ENCODE results near the gene KCNJ14.

KCNJ14 gene

GRCh38 chr19:48424694-48425219, 30.6 kb upstream of the KCNJ14 start:
- no peaks in the 10 kb centered on the region for H3F3A ChIP-seq (ENCODE audit: low read depth)
- H3K9me2 ChIP-seq (replicated peaks; ENCODE audit: low read depth, low read length): no peaks in the 10 kb centered on the region
- H4K20me1 ChIP-seq (ENCODE audit: insufficient read depth, low read length, poor library complexity, severe bottlenecking): no peaks in the 10 kb centered on the region
- TF ChIP-seq, protein P1, sequence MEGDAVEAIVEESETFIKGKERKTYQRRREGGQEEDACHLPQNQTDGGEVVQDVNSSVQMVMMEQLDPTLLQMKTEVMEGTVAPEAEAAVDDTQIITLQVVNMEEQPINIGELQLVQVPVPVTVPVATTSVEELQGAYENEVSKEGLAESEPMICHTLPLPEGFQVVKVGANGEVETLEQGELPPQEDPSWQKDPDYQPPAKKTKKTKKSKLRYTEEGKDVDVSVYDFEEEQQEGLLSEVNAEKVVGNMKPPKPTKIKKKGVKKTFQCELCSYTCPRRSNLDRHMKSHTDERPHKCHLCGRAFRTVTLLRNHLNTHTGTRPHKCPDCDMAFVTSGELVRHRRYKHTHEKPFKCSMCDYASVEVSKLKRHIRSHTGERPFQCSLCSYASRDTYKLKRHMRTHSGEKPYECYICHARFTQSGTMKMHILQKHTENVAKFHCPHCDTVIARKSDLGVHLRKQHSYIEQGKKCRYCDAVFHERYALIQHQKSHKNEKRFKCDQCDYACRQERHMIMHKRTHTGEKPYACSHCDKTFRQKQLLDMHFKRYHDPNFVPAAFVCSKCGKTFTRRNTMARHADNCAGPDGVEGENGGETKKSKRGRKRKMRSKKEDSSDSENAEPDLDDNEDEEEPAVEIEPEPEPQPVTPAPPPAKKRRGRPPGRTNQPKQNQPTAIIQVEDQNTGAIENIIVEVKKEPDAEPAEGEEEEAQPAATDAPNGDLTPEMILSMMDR (conservative IDR thresholded peaks at IDR 0.05; ENCODE audit: low read length): no peak
- TF ChIP-seq EZH2phosphoT487 (IDR thresholded peaks at IDR 0.05; ENCODE audit: borderline replicate concordance): no peak
- H3K4me2 ChIP-seq (ENCODE audit: low read depth, low read length, poor library complexity, severe bottlenecking): no peak overlapping the region
- H3K4me1 ChIP-seq (ENCODE audit: insufficient read depth, low read length, poor library complexity, severe bottlenecking): no peaks in the 10 kb centered on the region
- H3K9me3 ChIP-seq (ENCODE audit: insufficient read depth, low read depth, low read length): no peaks in the 10 kb centered on the region
- H3K27me3 ChIP-seq (ENCODE audit: insufficient read depth, low read length, poor library complexity, severe bottlenecking): no peaks in the 10 kb centered on the region
- H3K36me3 ChIP-seq (ENCODE audit: insufficient read depth, low read length): no peaks in the 10 kb centered on the region
- H3K9ac ChIP-seq (ENCODE audit: low read depth, low read length, poor library complexity, severe bottlenecking): no peak overlapping the region
- H2AFZ ChIP-seq (ENCODE audit: low read length): no peak overlapping the region
- no peaks in the 10 kb centered on the region for H3K79me2 ChIP-seq (ENCODE audit: insufficient read depth, low read length)
- H3K4me3 ChIP-seq (ENCODE audit: low read length, poor library complexity, severe bottlenecking): no peak overlapping the region

GRCh38 chr19:48428670-48429069, 26.7 kb upstream of the KCNJ14 start:
- Histone ChIP-seq H3F3A (ENCODE audit: low read depth) (no peaks in the 10 kb centered on the region), H4K20me1 (ENCODE audit: insufficient read depth, low read length, poor library complexity, severe bottlenecking) (no peaks in the 10 kb centered on the region), H3K9me3 (ENCODE audit: insufficient read depth, low read depth, low read length) (no peaks in the 10 kb centered on the region), H2AFZ (ENCODE audit: low read length) (no peak overlapping the region), H3K9me2 (replicated peaks; ENCODE audit: low read depth, low read length) (no peaks in the 10 kb centered on the region), H3K27me3 (ENCODE audit: insufficient read depth, low read length, poor library complexity, severe bottlenecking) (no peaks in the 10 kb centered on the region), H3K4me3 (ENCODE audit: low read length, poor library complexity, severe bottlenecking) (no peak overlapping the region), H3K36me3 (ENCODE audit: insufficient read depth, low read length) (no peaks in the 10 kb centered on the region), H3K79me2 (ENCODE audit: insufficient read depth, low read length) (no peaks in the 10 kb centered on the region), H3K4me1 (ENCODE audit: insufficient read depth, low read length, poor library complexity, severe bottlenecking) (no peaks in the 10 kb centered on the region), H3K9ac (ENCODE audit: low read depth, low read length, poor library complexity, severe bottlenecking) (no peak overlapping the region), H3K4me2 (ENCODE audit: low read depth, low read length, poor library complexity, severe bottlenecking) (no peak overlapping the region)
- no peak for TF ChIP-seq EZH2phosphoT487 (IDR thresholded peaks at IDR 0.05; ENCODE audit: borderline replicate concordance)
- TF ChIP-seq, protein P1 (conservative IDR thresholded peaks at IDR 0.05; ENCODE audit: low read length): no peak

GRCh38 chr19:48433337-48433736, 22.0 kb upstream of the KCNJ14 start:
- no peak for TF ChIP-seq EZH2phosphoT487 (IDR thresholded peaks at IDR 0.05; ENCODE audit: borderline replicate concordance)
- TF ChIP-seq, protein P1 (conservative IDR thresholded peaks at IDR 0.05; ENCODE audit: low read length): no peak
- no peaks in the 10 kb centered on the region for H3K9me3 ChIP-seq (ENCODE audit: insufficient read depth, low read depth, low read length)
- H3K4me2 ChIP-seq (ENCODE audit: low read depth, low read length, poor library complexity, severe bottlenecking): no peak overlapping the region
- H3K36me3 ChIP-seq (ENCODE audit: insufficient read depth, low read length): no peaks in the 10 kb centered on the region
- H3K27me3 ChIP-seq (ENCODE audit: insufficient read depth, low read length, poor library complexity, severe bottlenecking): no peaks in the 10 kb centered on the region
- H3K9ac ChIP-seq (ENCODE audit: low read depth, low read length, poor library complexity, severe bottlenecking): no peak overlapping the region
- no peaks in the 10 kb centered on the region for H4K20me1 ChIP-seq (ENCODE audit: insufficient read depth, low read length, poor library complexity, severe bottlenecking)
- H3K79me2 ChIP-seq (ENCODE audit: insufficient read depth, low read length): no peaks in the 10 kb centered on the region
- H3F3A ChIP-seq (ENCODE audit: low read depth): no peaks in the 10 kb centered on the region
- H3K4me1 ChIP-seq (ENCODE audit: insufficient read depth, low read length, poor library complexity, severe bottlenecking): no peaks in the 10 kb centered on the region
- H3K9me2 ChIP-seq (replicated peaks; ENCODE audit: low read depth, low read length): no peaks in the 10 kb centered on the region
- H3K4me3 ChIP-seq (ENCODE audit: low read length, poor library complexity, severe bottlenecking): no peak overlapping the region
- H2AFZ ChIP-seq (ENCODE audit: low read length): no peak overlapping the region

All from Loucy (cell line).